Measurements from ENCODE around the gene TFAP2A. TPM values are rescaled to one million over a fixed set of nuclear protein-coding genes. Genes with fewer than 3 reads are reported as not detected.

TFAP2A gene
- total RNA-seq, 1 donor from 2014 or later = not detected

GRCh38 chr6:10413850-10414738, 780 bp downstream of the TFAP2A start:
- Histone ChIP-seq H3K9me3 (ENCODE audit: control insufficient read depth in 3 of 3, low read length in 3 of 3) (no peaks in the 10 kb centered on the region), H3K9ac (ENCODE audit: low read depth in 1 of 3, low read length in 3 of 3) (no peak overlapping the region), H3K27me3 (ENCODE audit: control insufficient read depth in 3 of 3, insufficient read depth in 3 of 3, low read length in 3 of 3) (peaks cover 95 to 97% (median 96%) of the 10 kb centered on the region in 3 donors), H3K4me3 (ENCODE audit: low read length in 3 of 3) (peak overlapping the region in 2 of 3 donors; percentile 50 to 76), H3K4me1 (ENCODE audit: control insufficient read depth in 3 of 3, insufficient read depth in 3 of 3, low read length in 3 of 3) (peaks cover 38 to 46% (median 40%) of the 10 kb centered on the region in 3 donors), H3K27ac (ENCODE audit: low read depth, low read length) (no peak overlapping the region), H3K36me3 (ENCODE audit: control insufficient read depth in 3 of 3, insufficient read depth in 3 of 3, low read length in 3 of 3) (no peaks in the 10 kb centered on the region)

GRCh38 chr6:10413262-10413849, 1.5 kb downstream of the TFAP2A start:
- Histone ChIP-seq H3K27ac (ENCODE audit: low read depth, low read length) (no peak overlapping the region), H3K9me3 (ENCODE audit: control insufficient read depth in 3 of 3, low read length in 3 of 3) (no peaks in the 10 kb centered on the region), H3K9ac (ENCODE audit: low read depth in 1 of 3, low read length in 3 of 3) (peak overlapping the region in 1 of 3 donors; percentile 16), H3K27me3 (ENCODE audit: control insufficient read depth in 3 of 3, insufficient read depth in 3 of 3, low read length in 3 of 3) (peaks cover 95 to 97% (median 96%) of the 10 kb centered on the region in 3 donors), H3K36me3 (ENCODE audit: control insufficient read depth in 3 of 3, insufficient read depth in 3 of 3, low read length in 3 of 3) (no peaks in the 10 kb centered on the region), H3K4me3 (ENCODE audit: low read length in 3 of 3) (peak overlapping the region in 2 of 3 donors; percentile 74 to 76), H3K4me1 (ENCODE audit: control insufficient read depth in 3 of 3, insufficient read depth in 3 of 3, low read length in 3 of 3) (peaks cover 38 to 46% (median 40%) of the 10 kb centered on the region in 3 donors)

- Histone ChIP-seq H3K9me3 (ENCODE audit: control insufficient read depth in 3 of 3, low read length in 3 of 3) (no peaks in the 10 kb centered on the region), H3K9ac (ENCODE audit: low read depth in 1 of 3, low read length in 3 of 3) (peak overlapping the region in 2 of 3 donors; percentile 16 to 32), H3K27me3 (ENCODE audit: control insufficient read depth in 3 of 3, insufficient read depth in 3 of 3, low read length in 3 of 3) (peaks cover 92 to 97% (median 94%) of the 10 kb centered on the region in 3 donors), H3K4me3 (ENCODE audit: low read length in 3 of 3) (peak overlapping the region; percentile 74 to 77 (median 76)), H3K4me1 (ENCODE audit: control insufficient read depth in 3 of 3, insufficient read depth in 3 of 3, low read length in 3 of 3) (peaks cover 38 to 46% (median 40%) of the 10 kb centered on the region in 3 donors), H3K36me3 (ENCODE audit: control insufficient read depth in 3 of 3, insufficient read depth in 3 of 3, low read length in 3 of 3) (no peaks in the 10 kb centered on the region), H3K27ac (ENCODE audit: low read depth, low read length) (no peak overlapping the region)
Measured at GRCh38 chr6:10412461-10413261, 2.2 kb downstream of the TFAP2A start.

GRCh38 chr6:10411971-10412460, 2.9 kb downstream of the TFAP2A start:
- no peak overlapping the region for H3K27ac ChIP-seq (ENCODE audit: low read depth, low read length)
- H3K4me3 ChIP-seq (ENCODE audit: low read length in 3 of 3) = peak overlapping the region; percentile 74 to 77 (median 76)
- peaks cover 38 to 45% (median 40%) of the 10 kb centered on the region in 3 donors for H3K4me1 ChIP-seq (ENCODE audit: control insufficient read depth in 3 of 3, insufficient read depth in 3 of 3, low read length in 3 of 3)
- peaks cover 87 to 96% (median 93%) of the 10 kb centered on the region in 3 donors for H3K27me3 ChIP-seq (ENCODE audit: control insufficient read depth in 3 of 3, insufficient read depth in 3 of 3, low read length in 3 of 3)
- H3K36me3 ChIP-seq (ENCODE audit: control insufficient read depth in 3 of 3, insufficient read depth in 3 of 3, low read length in 3 of 3) = no peaks in the 10 kb centered on the region
- peak overlapping the region in 2 of 3 donors; percentile 45 to 53 for H3K9ac ChIP-seq (ENCODE audit: low read depth in 1 of 3, low read length in 3 of 3)
- no peaks in the 10 kb centered on the region for H3K9me3 ChIP-seq (ENCODE audit: control insufficient read depth in 3 of 3, low read length in 3 of 3)

- peak overlapping the region; percentile 74 to 77 (median 76) for H3K4me3 ChIP-seq (ENCODE audit: low read length in 3 of 3)
- no peaks in the 10 kb centered on the region for H3K9me3 ChIP-seq (ENCODE audit: control insufficient read depth in 3 of 3, low read length in 3 of 3)
- H3K9ac ChIP-seq (ENCODE audit: low read depth in 1 of 3, low read length in 3 of 3) = peak overlapping the region in 2 of 3 donors; percentile 16 to 53
- no peaks in the 10 kb centered on the region for H3K36me3 ChIP-seq (ENCODE audit: control insufficient read depth in 3 of 3, insufficient read depth in 3 of 3, low read length in 3 of 3)
- peaks cover 81 to 93% (median 90%) of the 10 kb centered on the region in 3 donors for H3K27me3 ChIP-seq (ENCODE audit: control insufficient read depth in 3 of 3, insufficient read depth in 3 of 3, low read length in 3 of 3)
- H3K27ac ChIP-seq (ENCODE audit: low read depth, low read length) = no peak overlapping the region
- H3K4me1 ChIP-seq (ENCODE audit: control insufficient read depth in 3 of 3, insufficient read depth in 3 of 3, low read length in 3 of 3) = peaks cover 32 to 40% (median 36%) of the 10 kb centered on the region in 3 donors
Measured at GRCh38 chr6:10411131-10411970, 3.5 kb downstream of the TFAP2A start.

- Histone ChIP-seq H3K4me1 (ENCODE audit: control insufficient read depth in 3 of 3, insufficient read depth in 3 of 3, low read length in 3 of 3) (peaks cover 32 to 39% (median 35%) of the 10 kb centered on the region in 3 donors), H3K4me3 (ENCODE audit: low read length in 3 of 3) (no peak overlapping the region), H3K36me3 (ENCODE audit: control insufficient read depth in 3 of 3, insufficient read depth in 3 of 3, low read length in 3 of 3) (no peaks in the 10 kb centered on the region), H3K9ac (ENCODE audit: low read depth in 1 of 3, low read length in 3 of 3) (no peak overlapping the region), H3K9me3 (ENCODE audit: control insufficient read depth in 3 of 3, low read length in 3 of 3) (no peaks in the 10 kb centered on the region), H3K27ac (ENCODE audit: low read depth, low read length) (no peak overlapping the region), H3K27me3 (ENCODE audit: control insufficient read depth in 3 of 3, insufficient read depth in 3 of 3, low read length in 3 of 3) (peaks cover 72 to 84% (median 81%) of the 10 kb centered on the region in 3 donors)
Measured at GRCh38 chr6:10410207-10411050, 4.4 kb downstream of the TFAP2A start.

- H3K9ac ChIP-seq (ENCODE audit: low read depth in 1 of 3, low read length in 3 of 3) = no peak overlapping the region
Measured at GRCh38 chr6:10409731-10410206, 5.1 kb downstream of the TFAP2A start.

GRCh38 chr6:10409233-10409721, 5.6 kb downstream of the TFAP2A start:
- Histone ChIP-seq H3K27me3 (ENCODE audit: control insufficient read depth in 3 of 3, insufficient read depth in 3 of 3, low read length in 3 of 3) (peaks cover 61 to 76% (median 72%) of the 10 kb centered on the region in 3 donors), H3K36me3 (ENCODE audit: control insufficient read depth in 3 of 3, insufficient read depth in 3 of 3, low read length in 3 of 3) (no peaks in the 10 kb centered on the region), H3K27ac (ENCODE audit: low read depth, low read length) (no peak overlapping the region), H3K4me3 (ENCODE audit: low read length in 3 of 3) (no peak overlapping the region), H3K9ac (ENCODE audit: low read depth in 1 of 3, low read length in 3 of 3) (no peak overlapping the region), H3K9me3 (ENCODE audit: control insufficient read depth in 3 of 3, low read length in 3 of 3) (no peaks in the 10 kb centered on the region), H3K4me1 (ENCODE audit: control insufficient read depth in 3 of 3, insufficient read depth in 3 of 3, low read length in 3 of 3) (peaks cover 23 to 33% (median 26%) of the 10 kb centered on the region in 3 donors)

More at GRCh38 chr6:10409731-10410206, 5.1 kb downstream of the TFAP2A start:
- H3K4me3 ChIP-seq (ENCODE audit: low read length in 3 of 3) = no peak overlapping the region
- no peaks in the 10 kb centered on the region for H3K9me3 ChIP-seq (ENCODE audit: control insufficient read depth in 3 of 3, low read length in 3 of 3)
- no peak overlapping the region for H3K27ac ChIP-seq (ENCODE audit: low read depth, low read length)
- peaks cover 28 to 35% (median 28%) of the 10 kb centered on the region in 3 donors for H3K4me1 ChIP-seq (ENCODE audit: control insufficient read depth in 3 of 3, insufficient read depth in 3 of 3, low read length in 3 of 3)
- peaks cover 65 to 78% (median 77%) of the 10 kb centered on the region in 3 donors for H3K27me3 ChIP-seq (ENCODE audit: control insufficient read depth in 3 of 3, insufficient read depth in 3 of 3, low read length in 3 of 3)
- H3K36me3 ChIP-seq (ENCODE audit: control insufficient read depth in 3 of 3, insufficient read depth in 3 of 3, low read length in 3 of 3) = no peaks in the 10 kb centered on the region
